HG02970 (cell line): ENCODE data around the gene TMED9.
"Not testable (repeated sequence)": the region's sequence is repeated elsewhere in the genome, so short reads cannot be mapped to it uniquely, and the experiment has no call there.

ENCODE experiments used
- ATAC-seq: cut with Tn5 transposase; IDR thresholded peaks from one replicate; pipeline ENCODE4 v1.9.1; 2021; ENCODE audit warnings: mild to moderate bottlenecking, moderate library complexity, moderate number of reproducible peaks; ENCODE audit not compliant: unreplicated experiment, low FRiP score

Gene TMED9

DNA sequence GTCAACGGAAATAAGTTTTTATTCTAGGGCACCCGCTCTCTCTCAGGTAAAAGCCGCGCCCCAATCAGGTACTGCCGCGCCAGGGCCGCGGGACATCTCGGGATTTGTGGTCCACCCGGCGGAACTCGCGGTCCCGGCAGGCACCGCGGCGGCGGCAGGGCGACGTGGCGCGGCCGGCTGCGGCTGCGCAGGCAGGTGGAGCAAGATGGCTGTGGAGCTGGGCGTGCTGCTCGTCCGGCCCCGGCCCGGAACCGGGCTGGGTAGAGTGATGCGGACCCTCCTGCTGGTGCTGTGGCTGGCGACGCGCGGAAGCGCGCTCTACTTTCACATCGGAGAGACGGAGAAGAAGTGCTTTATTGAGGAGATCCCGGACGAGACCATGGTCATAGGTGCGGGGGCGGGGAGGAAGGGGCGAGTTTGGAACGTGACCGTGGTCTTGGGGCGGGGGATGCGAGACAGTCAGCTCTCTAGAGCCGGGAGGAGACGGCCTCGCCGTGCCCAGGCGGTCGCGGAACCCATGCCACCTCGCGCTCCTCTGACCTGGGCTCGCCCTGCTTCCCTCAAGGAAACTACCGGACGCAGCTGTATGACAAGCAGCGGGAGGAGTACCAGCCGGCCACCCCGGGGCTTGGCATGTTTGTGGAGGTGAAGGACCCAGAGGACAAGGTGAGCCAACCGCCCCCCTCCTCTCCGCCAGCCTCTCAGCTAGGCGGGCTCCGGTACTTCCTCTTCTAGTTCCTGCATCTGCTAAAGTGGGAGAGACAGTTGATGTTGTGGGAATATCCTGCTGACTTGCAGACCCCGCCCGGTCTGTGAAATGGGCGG, at the start of gene TMED9:
TSS of gene TMED9 (plus strand) at position 194 of the 825 bp plus-strand sequence. CDS start at position 206, 12 bp downstream.
- ATAC-seq: peak; percentile 95

GRCh38 chr5:177542816-177543465, 49.1 kb upstream of the TMED9 start:
- no peak for ATAC-seq

GRCh38 chr5:177545487-177546257, 46.3 kb upstream of the TMED9 start:
- ATAC-seq: no peak

GRCh38 chr5:177546258-177546741, 45.7 kb upstream of the TMED9 start:
- no peak for ATAC-seq

GRCh38 chr5:177547736-177548135, 44.3 kb upstream of the TMED9 start:
- ATAC-seq: no peak

- ATAC-seq: no peak
Measured at GRCh38 chr5:177548495-177548894, 43.5 kb upstream of the TMED9 start.

DNA sequence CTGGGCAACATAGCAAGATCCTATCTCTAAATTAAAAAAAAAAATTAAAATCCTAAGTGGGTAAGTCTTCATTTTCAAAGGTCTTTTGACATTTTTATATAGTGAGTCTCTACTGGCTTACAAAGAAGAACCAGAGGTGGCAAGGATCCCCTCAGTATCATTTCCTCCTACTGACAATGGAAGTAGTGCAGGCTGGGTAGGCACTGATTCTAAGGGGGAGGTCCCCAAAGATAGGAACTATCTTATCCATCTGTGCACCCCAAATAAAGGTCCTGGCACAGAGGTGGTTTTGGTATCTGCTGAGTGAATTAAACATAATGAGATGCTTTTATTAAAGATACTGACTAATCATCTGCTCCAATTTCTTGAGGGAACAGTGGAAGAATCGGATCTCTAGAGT, 41.9 kb upstream of the TMED9 start:
- no peak for ATAC-seq

GRCh38 chr5:177552839-177553455, 39.1 kb upstream of the TMED9 start:
- ATAC-seq: no peak

GRCh38 chr5:177553671-177554429, 38.2 kb upstream of the TMED9 start:
- ATAC-seq: peak; percentile 38

GRCh38 chr5:177554474-177555111, 37.4 kb upstream of the TMED9 start, which contains the start of gene FAM193B:
TSS of gene FAM193B (minus strand) at chr5:177554563. CDS start at chr5:177554458, 105 bp downstream.
- peak; percentile 83 for ATAC-seq

DNA sequence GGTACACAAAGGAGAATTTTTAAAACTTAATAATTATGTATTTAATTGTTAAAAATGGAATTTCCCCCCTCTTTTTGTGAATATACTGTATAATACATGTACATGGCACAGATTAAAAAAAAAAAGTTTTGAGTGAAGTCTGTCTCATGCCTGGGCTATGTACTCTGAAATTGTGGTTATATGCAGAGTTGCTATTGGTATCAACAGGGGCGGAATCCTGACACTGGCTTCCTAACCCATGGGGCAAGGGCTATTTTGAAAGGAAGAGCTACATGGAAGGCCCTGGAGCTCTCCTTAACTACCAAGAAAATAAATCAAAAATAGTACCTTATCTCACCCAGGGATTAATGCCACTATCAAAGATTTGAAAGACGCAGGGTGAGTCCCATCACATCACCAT, 36.8 kb upstream of the TMED9 start:
- no peak for ATAC-seq

DNA sequence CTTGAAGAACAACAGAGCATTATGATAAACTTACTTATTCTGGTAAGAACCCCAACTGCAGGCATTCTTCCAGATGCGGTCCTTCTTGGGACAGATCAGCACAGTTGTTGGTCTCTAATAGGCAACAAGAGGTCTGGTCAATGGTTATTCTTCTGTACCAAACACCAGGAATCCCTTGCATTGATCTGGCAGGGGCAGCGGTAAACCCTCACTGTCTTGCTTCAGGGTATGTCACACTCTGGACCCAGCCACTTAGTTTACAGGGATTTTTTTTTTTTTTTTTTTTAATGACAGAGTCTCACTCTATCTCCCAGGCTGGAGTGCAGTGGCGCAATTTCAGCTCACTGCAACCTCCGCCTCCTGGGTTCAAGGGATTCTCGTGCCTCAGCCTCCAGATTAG, 36.3 kb upstream of the TMED9 start:
- no peak for ATAC-seq

- no peak for ATAC-seq
Measured at GRCh38 chr5:177557041-177557647, 34.9 kb upstream of the TMED9 start.

DNA sequence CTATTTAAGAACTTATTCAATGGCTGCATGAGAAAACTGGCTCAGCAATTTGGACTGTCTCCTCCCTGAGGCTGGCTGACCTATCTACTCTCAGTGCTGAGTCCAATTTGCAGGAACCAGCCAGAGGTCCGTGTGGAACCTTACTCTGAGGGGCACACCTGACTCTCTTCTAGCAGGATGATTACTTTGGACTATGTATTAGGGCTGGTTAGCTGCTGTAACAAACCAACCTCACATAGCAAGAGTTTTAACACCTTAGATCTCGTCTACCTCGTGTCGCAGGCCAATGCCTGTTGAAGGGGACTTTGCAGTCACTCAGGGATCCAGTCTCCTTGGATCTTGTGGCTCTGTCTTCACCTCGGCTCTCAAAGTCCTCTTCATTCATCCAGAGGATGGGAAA, 34.2 kb upstream of the TMED9 start:
- no peak for ATAC-seq

DNA sequence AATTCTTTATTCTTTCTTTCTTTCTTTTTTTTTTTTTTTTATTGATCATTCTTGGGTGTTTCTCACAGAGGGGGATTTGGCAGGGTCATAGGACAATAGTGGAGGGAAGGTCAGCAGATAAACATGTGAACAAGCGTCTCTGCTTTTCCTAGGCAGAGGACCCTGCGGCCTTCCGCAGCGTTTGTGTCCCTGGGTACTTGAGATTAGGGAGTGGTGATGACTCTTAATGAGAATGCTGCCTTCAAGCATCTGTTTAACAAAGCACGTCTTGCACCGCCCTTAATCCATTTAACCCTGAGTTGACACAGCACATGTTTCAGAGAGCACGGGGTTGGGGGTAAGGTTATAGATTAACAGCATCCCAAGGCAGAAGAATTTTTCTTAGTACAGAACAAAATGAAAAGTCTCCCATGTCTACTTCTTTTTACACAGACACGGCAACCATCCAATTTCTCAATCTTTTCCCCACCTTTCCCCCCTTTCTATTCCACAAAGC, 32.5 kb upstream of the TMED9 start:
- not testable (repeated sequence) for ATAC-seq

DNA sequence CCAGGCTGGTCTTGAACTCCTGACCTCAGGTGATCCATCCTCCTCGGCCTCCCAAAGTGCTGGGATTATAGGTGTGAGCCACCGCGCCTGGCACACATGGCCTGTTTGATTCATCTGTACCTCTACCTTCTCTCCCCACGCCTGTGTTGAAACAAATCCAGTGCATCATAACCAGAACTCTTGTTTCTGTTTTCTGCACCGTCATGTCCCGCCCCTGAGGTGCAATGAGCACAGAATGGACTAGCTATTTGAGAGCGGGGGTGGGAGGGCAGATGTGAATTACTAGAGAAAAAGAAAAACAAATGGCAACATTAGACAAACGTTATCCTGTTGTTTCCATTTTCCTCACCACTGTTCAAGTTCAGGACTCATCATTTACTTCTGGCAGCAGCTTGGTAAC, 27.0 kb upstream of the TMED9 start:
- no peak for ATAC-seq

DNA sequence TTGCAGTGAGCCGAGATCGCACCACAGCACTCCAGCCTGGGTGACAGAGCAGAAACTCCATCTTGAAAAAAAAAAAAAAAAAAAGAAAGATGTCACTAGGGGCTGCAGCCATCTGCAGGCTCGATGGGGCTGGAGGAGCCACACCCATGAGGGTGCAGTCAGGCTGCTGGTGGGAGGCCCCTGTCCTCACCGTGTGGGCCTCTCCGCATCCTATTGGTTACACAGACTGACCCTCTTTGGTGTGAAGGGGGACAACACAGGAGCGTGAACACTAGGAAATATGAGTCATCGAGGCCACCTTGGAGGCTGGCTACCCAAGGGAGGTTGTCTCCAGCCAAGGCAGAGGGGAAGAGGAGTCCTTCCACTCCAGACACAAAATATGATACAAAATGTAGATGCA, 23.7 kb upstream of the TMED9 start:
- ATAC-seq: no peak

DNA sequence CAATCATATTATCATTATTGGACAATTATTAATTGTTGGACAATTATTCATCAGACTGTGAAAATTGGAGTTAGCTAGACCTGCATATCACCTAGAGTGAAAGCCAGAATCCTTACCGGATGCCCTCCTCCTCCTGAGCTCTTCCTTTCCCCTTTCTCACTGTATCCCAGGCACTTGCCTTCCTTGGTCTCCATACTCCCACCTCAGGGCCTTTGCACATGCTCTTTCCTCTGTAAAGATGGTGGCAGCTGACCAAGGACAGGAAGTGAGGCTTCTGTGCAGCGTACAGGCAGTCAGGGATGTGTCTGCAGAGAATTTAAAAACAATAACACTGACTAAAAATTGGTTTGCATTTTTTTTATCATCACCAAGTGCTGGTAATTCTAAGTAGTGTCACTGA, 22.1 kb upstream of the TMED9 start:
- ATAC-seq: no peak

- ATAC-seq: no peak
Measured at GRCh38 chr5:177575488-177575887, 16.5 kb upstream of the TMED9 start.
